Stimulated activated CD8-positive, alpha-beta memory T cell treated with anti-CD3 and anti-CD28 coated beads, Interleukin-15, amount 100 ng/mL, for 48 hours (primary cell): Measurements from ENCODE around the gene CAMK2N2.

Source experiments
- DNase-seq, 2 donors: peaks; one replicate each; pipeline ENCODE4 v3.0.0-alpha.2; 2020; ENCODE audit warnings: low read depth in 2 of 2

The CAMK2N2 gene

DNA sequence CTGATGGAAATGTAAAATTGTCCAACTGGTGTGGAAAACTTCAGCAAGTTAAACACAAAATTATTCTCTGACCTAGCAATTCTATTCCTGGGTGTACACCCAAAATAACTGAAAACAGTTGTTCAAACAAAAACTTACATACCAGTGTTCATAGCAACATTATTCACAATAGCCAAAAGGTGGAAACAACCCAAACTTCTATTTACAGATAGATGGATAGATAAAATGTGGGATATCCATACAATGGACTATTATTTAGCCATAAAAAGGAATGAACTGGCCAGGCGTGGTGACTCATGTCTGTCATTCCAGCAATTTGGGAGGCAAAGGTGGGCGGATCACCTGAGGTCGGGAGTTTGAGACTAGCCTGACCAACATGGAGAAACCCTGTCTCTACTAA is 38.8 kb downstream of the CAMK2N2 start:
- no peak for DNase-seq

DNA sequence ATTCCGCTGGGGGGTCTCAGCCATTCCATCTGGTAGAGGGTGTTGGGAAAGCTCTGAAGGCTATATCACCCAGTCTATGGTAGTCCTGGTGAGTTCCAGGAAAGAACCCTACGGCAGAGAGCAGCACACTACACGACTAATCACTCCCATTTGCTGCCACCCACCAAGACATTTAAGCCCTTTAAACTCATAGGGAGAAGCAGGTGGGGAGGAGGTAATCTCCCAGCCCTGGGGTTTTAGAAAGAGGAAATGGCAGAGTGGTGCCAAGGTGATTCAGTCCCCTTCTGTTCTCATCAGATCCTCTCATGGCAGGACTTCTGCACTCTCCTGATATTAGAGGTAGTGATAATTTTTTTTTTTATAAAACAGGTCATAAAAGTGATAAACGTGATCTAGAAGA is 42.5 kb downstream of the CAMK2N2 start:
- DNase-seq = no peak

DNA sequence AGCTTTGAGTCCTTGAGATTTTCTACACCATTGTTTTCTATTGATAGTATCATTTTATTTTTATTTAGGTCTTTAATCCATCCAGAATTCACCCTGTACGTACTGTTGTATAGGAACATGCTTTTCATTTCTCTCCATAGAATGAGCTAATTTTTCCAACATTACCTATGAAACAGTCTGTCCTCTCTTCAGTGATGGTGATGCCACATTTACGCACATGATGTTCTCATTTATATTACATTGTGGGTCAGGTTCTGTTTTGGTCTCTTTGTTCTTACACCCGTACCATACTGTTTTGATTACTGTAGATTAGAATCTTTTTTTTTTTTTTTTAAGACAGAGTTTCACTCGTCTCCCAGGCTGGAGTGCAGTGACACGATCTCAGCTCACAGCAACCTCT is 49.6 kb downstream of the CAMK2N2 start:
- DNase-seq = no peak

DNA sequence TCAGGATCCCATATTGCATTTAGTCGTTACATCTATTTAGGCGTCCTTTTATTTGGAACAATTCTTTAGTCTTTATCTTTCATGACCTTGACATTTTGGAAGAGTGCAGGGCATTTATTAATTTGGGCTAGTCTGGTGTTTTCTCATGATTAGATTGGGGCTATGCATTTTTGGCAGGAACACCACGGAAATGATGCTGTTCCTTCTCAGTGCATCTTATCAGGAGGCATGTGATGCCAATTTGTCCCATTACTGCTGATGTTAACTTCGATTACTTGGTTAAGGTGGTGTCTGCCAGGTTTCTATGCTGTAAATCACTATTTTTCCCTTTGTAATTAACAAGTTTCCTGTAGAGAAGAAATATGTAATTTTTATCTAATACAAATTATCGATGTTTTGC is 50.1 kb downstream of the CAMK2N2 start:
- DNase-seq = no peak
